HL-60 (cell line): ENCODE data around the gene CHST4.

Source experiments
- CTCF ChIP-seq: IDR thresholded peaks from one replicate; pipeline ENCODE4 v1.5.1; 2011; ENCODE audit warnings: low read length, control low read depth, inconsistent platforms; ENCODE audit not compliant: insufficient read depth
- GABPA ChIP-seq: IDR thresholded peaks from 2 replicates; pipeline ENCODE4 v1.6.1; 2012; ENCODE audit warnings: low read depth
- POLR2AphosphoS5 ChIP-seq: IDR thresholded peaks from 2 replicates; pipeline ENCODE4 v1.6.1; 2012; ENCODE audit warnings: low read depth
- REST ChIP-seq: IDR thresholded peaks from 2 replicates; pipeline ENCODE4 v1.6.1; 2012; ENCODE audit warnings: low read depth; ENCODE audit not compliant: insufficient replicate concordance

- TF ChIP-seq CTCF (no peak), POLR2AphosphoS5 (no peak), REST (no peak), GABPA (no peak)
Observed at GRCh38 chr16:71504901-71505300, 21.3 kb upstream of the CHST4 start.
